Measurements from ENCODE around the gene ZNF280B.
"Not testable (repeated sequence)": the region's sequence is repeated elsewhere in the genome, so short reads cannot be mapped to it uniquely, and the experiment has no call there.

Gene ZNF280B

GRCh38 chr22:22534604-22535415 lies 26.3 kb upstream of the ZNF280B start:
- DNase-seq (ENCODE audit: low read depth in 2 of 2) = no peak

GRCh38 chr22:22533863-22534262 lies 25.3 kb upstream of the ZNF280B start:
- DNase-seq (ENCODE audit: low read depth in 2 of 2) = no peak

- no peak for DNase-seq (ENCODE audit: low read depth in 2 of 2)
Measured at GRCh38 chr22:22533417-22533816, 24.9 kb upstream of the ZNF280B start.

GRCh38 chr22:22532547-22533071 lies 24.1 kb upstream of the ZNF280B start:
- DNase-seq (ENCODE audit: low read depth in 2 of 2) = not testable (repeated sequence)

- no peak for DNase-seq (ENCODE audit: low read depth in 2 of 2)
Measured at GRCh38 chr22:22531770-22532546, 23.4 kb upstream of the ZNF280B start.

GRCh38 chr22:22528780-22529179 lies 20.2 kb upstream of the ZNF280B start:
- no peak for DNase-seq (ENCODE audit: low read depth in 2 of 2)

- DNase-seq (ENCODE audit: low read depth in 2 of 2) = no peak
Measured at GRCh38 chr22:22527312-22527711, 18.8 kb upstream of the ZNF280B start.

GRCh38 chr22:22526125-22526912 lies 17.8 kb upstream of the ZNF280B start:
- DNase-seq (ENCODE audit: low read depth in 2 of 2) = no peak

- no peak for DNase-seq (ENCODE audit: low read depth in 2 of 2)
Measured at GRCh38 chr22:22523494-22523893, 15.0 kb upstream of the ZNF280B start.

- DNase-seq (ENCODE audit: low read depth in 2 of 2) = no peak
Measured at GRCh38 chr22:22521631-22522030, 13.1 kb upstream of the ZNF280B start.

- no peak for DNase-seq (ENCODE audit: low read depth in 2 of 2)
Measured at GRCh38 chr22:22520667-22521602, 12.4 kb upstream of the ZNF280B start.

GRCh38 chr22:22520020-22520656 lies 11.6 kb upstream of the ZNF280B start, which contains the start of gene ZNF280A:
TSS of gene ZNF280A (minus strand) at chr22:22520270. CDS start at chr22:22515630, 4,640 bp downstream.
- DNase-seq (ENCODE audit: low read depth in 2 of 2) = no peak

GRCh38 chr22:22519591-22519990 lies 11.0 kb upstream of the ZNF280B start:
- no peak for DNase-seq (ENCODE audit: low read depth in 2 of 2)

- DNase-seq (ENCODE audit: low read depth in 2 of 2) = no peak
Measured at GRCh38 chr22:22516992-22517391, 8.4 kb upstream of the ZNF280B start.

- no peak for DNase-seq (ENCODE audit: low read depth in 2 of 2)
Measured at GRCh38 chr22:22515890-22516289, 7.3 kb upstream of the ZNF280B start.

GRCh38 chr22:22514431-22514830 lies 5.9 kb upstream of the ZNF280B start:
- not testable (repeated sequence) for DNase-seq (ENCODE audit: low read depth in 2 of 2)

GRCh38 chr22:22513619-22514018 lies 5.1 kb upstream of the ZNF280B start:
- no peak for DNase-seq (ENCODE audit: low read depth in 2 of 2)

GRCh38 chr22:22512951-22513350 lies 4.4 kb upstream of the ZNF280B start:
- DNase-seq (ENCODE audit: low read depth in 2 of 2) = no peak

- not testable (repeated sequence) for DNase-seq (ENCODE audit: low read depth in 2 of 2)
Measured at GRCh38 chr22:22510833-22511232, 2.3 kb upstream of the ZNF280B start.

GRCh38 chr22:22509912-22510311 lies 1.4 kb upstream of the ZNF280B start:
- DNase-seq (ENCODE audit: low read depth in 2 of 2) = not testable (repeated sequence)

All from stimulated activated CD4-positive, alpha-beta T cell treated with anti-CD3 and anti-CD28 coated beads, Interleukin-1b, Interleukin-23, amount 100 ng/mL, for 4 hours (primary cell).